NOMO-1 (cell line): ENCODE data around the gene PTPRN2.

Experiments
- DNase-seq, 2 experiments: peaks; one replicate each; lab custom pipeline; 2025; ENCODE audit not compliant: unreplicated experiment in 2 of 2; lab: John Stamatoyannopoulos, UW

PTPRN2 gene

GRCh38 chr7:158603773-158604755 is 16.4 kb upstream of the PTPRN2 start:
- DNase-seq: no peak

- DNase-seq: no peak
These were observed 15.5 kb upstream of the PTPRN2 start for GRCh38 chr7:158602905-158603772.

DNA sequence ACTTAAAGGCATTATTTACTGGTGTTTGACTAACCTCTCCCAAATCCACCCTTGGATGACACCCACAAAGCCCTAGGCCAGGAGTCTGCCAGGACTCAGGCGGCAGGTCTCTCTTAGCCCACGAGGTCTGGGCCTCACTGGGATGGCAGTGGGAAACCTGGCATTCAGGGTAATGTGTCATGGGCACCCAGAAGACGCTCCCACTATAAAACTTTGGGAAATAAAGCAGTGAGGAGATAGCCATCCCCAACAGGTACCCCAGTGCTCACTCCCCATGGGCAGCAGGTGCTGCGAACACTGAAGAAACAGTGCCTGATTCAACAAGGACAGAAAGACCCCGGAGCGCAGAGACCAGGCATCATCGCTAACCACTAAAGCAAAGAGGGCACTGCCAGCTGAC is 14.4 kb upstream of the PTPRN2 start:
- no peak for DNase-seq

DNA sequence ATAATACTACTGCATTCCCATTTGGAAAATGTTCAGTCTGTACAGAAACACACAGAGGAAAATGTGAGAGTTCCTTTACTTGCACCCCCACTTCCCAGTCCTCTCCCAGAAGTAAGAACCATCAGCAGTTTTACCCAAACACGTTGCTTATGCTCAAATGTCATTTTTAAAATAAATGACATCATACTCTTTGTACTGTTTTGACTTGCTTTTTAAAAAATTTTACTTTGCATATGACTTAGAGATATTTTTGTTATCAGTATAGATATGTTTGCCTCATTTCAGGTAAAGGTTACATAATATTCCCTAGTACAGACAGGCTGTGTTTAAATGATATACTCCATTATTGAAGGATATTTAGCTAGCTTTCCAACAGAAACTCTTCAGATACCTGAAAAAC is 13.5 kb upstream of the PTPRN2 start:
- DNase-seq: no peak

DNA sequence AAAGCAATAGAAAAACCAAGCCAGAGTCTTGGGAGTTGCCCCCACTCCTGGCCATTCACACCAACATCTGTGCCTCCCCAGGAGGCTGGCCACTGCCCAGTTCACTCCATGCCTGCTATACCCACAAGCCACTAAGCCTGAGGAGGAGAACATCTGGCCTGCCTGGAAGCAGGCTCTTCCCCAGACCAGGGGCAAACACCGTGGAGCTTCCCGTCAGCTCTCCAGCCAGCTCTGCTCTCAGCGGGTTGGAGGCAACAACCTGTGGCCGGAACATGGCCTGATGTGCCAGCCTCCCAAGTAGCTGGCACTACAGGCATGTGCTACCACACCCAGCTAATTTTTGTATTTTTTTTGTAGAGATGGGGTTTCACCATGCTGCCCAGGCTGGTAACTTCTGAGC is 9.1 kb upstream of the PTPRN2 start:
- no peak for DNase-seq

GRCh38 chr7:158596309-158596708 is 8.7 kb upstream of the PTPRN2 start:
- DNase-seq: no peak

DNA sequence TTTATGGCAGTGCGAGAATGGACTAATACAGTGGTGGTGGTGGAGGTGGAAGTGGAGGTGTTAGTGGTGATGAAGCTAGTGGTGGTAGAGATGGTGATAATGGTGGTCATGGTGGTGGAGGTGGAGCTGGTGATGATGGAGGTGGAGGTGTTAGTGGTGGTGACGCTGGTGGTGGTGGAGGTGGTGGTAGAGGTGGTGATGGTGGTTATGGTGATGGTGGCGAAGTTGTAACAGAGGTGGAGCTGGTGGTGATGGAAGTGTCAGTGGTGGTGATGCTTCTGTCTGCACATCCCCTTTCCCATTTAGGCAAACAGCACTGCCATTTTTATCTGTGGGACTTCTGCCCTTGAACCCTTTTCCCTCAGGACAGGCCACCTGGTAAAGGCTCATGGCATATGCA is 7.4 kb upstream of the PTPRN2 start:
- DNase-seq: no peak

- DNase-seq: no peak
These were observed 4.9 kb upstream of the PTPRN2 start for GRCh38 chr7:158592541-158592940.

DNA sequence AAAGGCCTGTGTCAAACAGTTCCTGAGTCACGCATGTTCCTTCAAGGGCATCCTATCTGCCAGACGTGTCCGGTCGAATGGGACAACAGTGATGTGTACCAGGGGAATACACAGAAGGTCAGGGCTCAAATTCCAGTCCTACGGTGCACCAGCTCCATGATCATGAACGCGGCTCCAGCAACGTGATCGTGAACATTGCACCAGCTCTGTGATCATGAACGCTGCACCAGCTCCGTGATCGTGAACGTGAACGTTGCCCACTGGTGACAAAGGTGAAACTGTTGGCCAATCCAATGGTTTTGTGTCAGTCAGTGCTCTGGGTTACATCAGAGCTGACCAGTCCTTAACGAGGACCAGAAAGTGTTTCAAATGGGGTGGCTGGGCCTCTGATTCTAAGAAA is 4.3 kb upstream of the PTPRN2 start:
- DNase-seq: no peak

DNA sequence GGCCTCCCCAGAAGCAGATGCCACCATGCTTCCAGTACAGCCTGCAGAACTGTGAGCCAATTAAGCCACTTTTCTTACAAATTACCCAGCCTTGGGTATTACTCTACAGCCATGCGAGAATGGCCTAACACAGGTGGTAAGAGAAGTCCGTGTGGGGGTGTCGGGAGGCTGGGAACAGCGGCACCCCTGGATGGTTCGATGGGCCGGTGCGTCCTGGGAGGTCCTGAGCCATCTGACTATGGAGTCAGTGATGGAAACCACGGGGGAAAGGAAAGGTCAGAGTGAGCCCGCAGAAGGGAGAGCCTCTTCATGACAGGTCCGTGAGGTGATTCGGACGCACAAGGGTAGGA is 2.5 kb upstream of the PTPRN2 start:
- DNase-seq: no peak

GRCh38 chr7:158589653-158590052 is 2.0 kb upstream of the PTPRN2 start:
- DNase-seq: no peak

GRCh38 chr7:158588878-158589442 is 1.3 kb upstream of the PTPRN2 start:
- DNase-seq: no peak

DNA sequence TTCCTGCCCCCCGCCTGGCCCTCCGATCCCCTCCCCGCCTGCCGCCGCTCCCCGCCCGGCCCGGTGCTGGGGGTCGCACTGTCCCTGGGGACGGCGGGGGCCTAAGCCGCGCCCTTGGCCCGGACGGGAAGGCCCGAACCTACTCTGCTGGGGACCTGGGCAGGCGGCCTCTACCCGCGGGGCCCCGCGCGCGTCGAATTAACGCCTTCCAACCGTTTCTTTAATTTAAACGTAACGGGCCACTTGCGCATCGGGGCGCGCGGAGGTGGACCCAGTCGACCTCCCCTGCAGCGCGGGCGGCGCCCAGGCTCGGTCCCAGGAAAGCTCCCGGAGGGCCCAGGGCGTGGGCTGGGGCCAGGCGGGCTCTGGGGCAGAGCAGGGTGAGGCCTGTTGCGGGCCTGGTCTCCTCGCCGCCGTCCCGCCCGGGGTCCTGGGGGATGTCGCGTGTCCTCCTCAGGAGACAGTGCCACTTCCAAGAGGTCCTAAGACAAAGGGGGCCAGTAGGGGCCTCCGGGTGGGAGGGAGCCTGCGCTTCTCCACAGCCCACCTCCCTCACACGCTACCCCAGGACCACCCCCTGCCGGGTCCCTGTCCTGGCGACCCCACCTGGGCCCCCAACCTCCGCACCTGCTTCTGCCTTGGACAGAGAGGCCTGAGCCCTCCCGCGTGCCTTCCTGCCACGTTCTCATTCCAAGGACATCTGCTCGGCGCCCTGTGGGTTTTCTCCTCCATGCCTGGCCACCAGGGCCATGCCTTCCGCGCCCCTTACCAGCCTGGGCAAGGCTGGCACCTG is 658 bp upstream of the PTPRN2 start:
- DNase-seq: no peak

GRCh38 chr7:158586499-158587161 is 993 bp downstream of the PTPRN2 start:
- DNase-seq: no peak

DNA sequence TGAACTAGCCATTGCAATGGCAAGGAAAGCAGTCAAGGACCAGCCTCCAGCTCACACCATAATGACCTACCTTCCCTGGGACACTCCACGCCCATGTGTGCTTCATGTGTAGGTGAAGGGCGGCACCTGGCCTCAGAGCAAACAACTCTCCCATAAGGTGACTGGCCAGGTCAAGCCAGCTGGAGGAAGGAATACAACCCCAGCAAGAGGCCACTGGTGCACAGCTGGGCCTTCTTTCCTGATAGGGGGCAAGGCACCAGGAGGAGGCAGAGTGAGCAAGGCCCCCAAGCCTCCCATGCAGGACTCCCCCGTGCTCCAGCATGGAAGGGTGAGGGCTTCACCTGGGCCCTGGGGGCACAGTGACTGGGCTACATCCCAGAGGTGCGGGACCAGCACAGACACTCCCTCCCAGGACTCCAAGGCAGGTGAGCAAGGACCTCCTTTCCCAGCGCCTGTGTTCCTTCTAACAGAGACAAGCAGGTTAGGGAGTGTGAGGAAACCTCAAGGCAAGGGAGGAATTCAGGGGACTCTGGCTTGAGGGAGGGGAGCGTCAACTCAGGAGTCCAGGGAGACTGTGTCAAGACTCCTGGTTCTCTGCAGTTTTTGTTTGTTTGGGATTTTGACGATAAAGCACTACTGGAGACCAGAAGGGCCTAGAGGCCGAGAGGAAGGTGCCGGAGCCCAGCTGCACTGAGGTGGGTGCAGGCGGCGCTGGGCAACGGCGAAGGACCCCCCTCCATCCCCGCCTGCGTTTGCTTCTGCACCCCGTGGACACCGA is 1.7 kb downstream of the PTPRN2 start:
- DNase-seq: no peak

- no peak for DNase-seq
These were observed 3.2 kb downstream of the PTPRN2 start for GRCh38 chr7:158584407-158584806.

DNA sequence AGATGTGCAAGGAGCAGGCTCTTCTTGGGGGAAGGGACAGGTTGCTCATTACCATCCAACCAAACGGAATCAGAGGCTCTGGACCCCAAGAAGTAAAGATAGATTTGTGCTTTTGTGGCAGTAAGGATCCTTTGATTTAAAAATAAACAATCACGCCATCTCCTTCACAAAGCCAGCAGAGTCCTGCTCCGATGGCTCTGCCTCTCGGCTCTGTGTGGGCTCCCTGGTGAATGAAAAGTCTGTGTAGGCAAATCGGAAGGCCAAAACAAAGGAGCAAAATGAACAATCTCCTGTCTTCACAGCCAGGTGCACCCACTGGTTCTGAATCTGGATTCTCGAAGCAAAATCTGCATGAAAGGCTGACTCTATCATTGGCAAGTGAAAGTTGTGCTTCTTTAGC is 3.8 kb downstream of the PTPRN2 start:
- DNase-seq: no peak

GRCh38 chr7:158583143-158583542 is 4.5 kb downstream of the PTPRN2 start:
- no peak for DNase-seq

GRCh38 chr7:158582089-158582456 is 5.5 kb downstream of the PTPRN2 start:
- no peak for DNase-seq
